Measurements from ENCODE around the gene NFKBIB. TPM values are rescaled to one million over a fixed set of nuclear protein-coding genes. Genes with fewer than 3 reads are reported as not detected.
A peak's percentile ranks its signal among the peaks of the same experiment; 100 is the strongest.

Gene NFKBIB
- total and polyA plus RNA-seq, 2 of the 13 experiments (the other 11 are each of a cell fraction or from before 2014, with no cell fraction given) = 8.6 to 14.9 TPM

- H3K9me3 ChIP-seq (ENCODE audit: low read length) = 0 out of 2 replicates have a peak, but pooled peaks cover 5% of the 10 kb centered on the region
- H2AFZ ChIP-seq (ENCODE audit: low read length) = peak within 1 kb of the TSS; percentile 64
- H3K79me2 ChIP-seq (ENCODE audit: insufficient read depth, low read length) = peaks cover 31% of the 10 kb centered on the region
- peaks cover 50% of the 10 kb centered on the region for H3K4me1 ChIP-seq (ENCODE audit: insufficient read depth, low read length)
- FAIRE-seq (peak; percentile 95), DNase-seq (ENCODE audit: low spot score) (peak; percentile 98), ATAC-seq (peak; percentile 97)
- peak within 1 kb of the TSS; percentile 77 to 84 (median 81) for H3K4me3 ChIP-seq (replicated peaks in 1 of 3; ENCODE audit: insufficient read depth in 1 of 3, low read depth in 2 of 3, low read length in 3 of 3)
- ChIA-PET CTCF (ENCODE audit: low intra/inter-chr PET ratio, low total read pairs) (interaction anchor here (0.6 to 1.2 kb wide), 2 partner anchors 22 to 283 kb away, joined by 3 to 4 read pairs; partner anchors contain the start of gene ACTN4), POLR2A (interaction anchor here (0.6 to 2.9 kb wide), 28 partner anchors 9 to 557 kb away, joined by 3 to 24 read pairs (median 6); partner anchors contain the start of genes ACTN4, CAPN12, ECH1 and EIF3K)
- peaks cover 3 to 4% of the 10 kb centered on the region in 2 experiments; a peak in 4 of 5 replicates for H3K36me3 ChIP-seq (replicated peaks in 1 of 2; ENCODE audit: control insufficient read depth in 1 of 2, insufficient read depth in 2 of 2, low read length in 2 of 2)
- TSS peak; percentile 88 for BruUV-seq (replicated peaks)
- peak within 1 kb of the TSS; percentile 91 for H3K4me2 ChIP-seq (ENCODE audit: low read depth, low read length)
- 0% methylated on average over 13 of the region's 40 CpGs for WGBS (ENCODE audit: low lambda C conversion rate)
- peak within 1 kb of the TSS; percentile 88 for H3K9ac ChIP-seq (ENCODE audit: insufficient read depth, low read depth, low read length)
- H4K20me1 ChIP-seq (ENCODE audit: insufficient read depth, low read length) = no peaks in the 10 kb centered on the region; the same call in 1 of the 2 replicates
- peak within 1 kb of the TSS; percentile 91 for H3K27ac ChIP-seq (ENCODE audit: extremely low read length, insufficient read depth, low read length)
- intact Hi-C loops (cut with micrococcal nuclease; ENCODE audit: unreplicated experiment) (loop anchor here (5.0 kb wide), 2 partner anchors 199 to 274 kb away; no protein-coding TSS in a partner anchor), in situ Hi-C loops (cut with HindIII; ENCODE audit: extremely low pct_ligation_motif_present, low pct_unique_long_range_greater_than_20kb) (no loop called here)
- no peaks in the 10 kb centered on the region for H3K27me3 ChIP-seq (ENCODE audit: control insufficient read depth in 1 of 2, insufficient read depth in 2 of 2, low read length in 2 of 2)
- TF ChIP-seq ZFP90 (CRISPR knock-in tag; IDR thresholded peaks at IDR 0.05; ENCODE audit: borderline replicate concordance) = 0 out of 2 replicates have a peak, but pooled peaks have one; percentile 10
- TF ChIP-seq ZFYVE20 (CRISPR knock-in tag; IDR thresholded peaks at IDR 0.05; ENCODE audit: borderline replicate concordance, low read depth) = no peak
- no peak; the same call in 1 of the 2 replicates for TF ChIP-seq ZMYM4 (CRISPR knock-in tag; IDR thresholded peaks at IDR 0.05)
- TF ChIP-seq MAZ (IDR thresholded peaks at IDR 0.05; ENCODE audit: borderline replicate concordance, low read depth, low read length) = no peak
- no peak for TF ChIP-seq MAZ (CRISPR knock-in tag; IDR thresholded peaks at IDR 0.05; ENCODE audit: low read depth)
- no peak for TF ChIP-seq ZBTB43 (CRISPR knock-in tag; conservative IDR thresholded peaks at IDR 0.05)
- TF ChIP-seq RERE (CRISPR knock-in tag; IDR thresholded peaks at IDR 0.05; ENCODE audit: low read depth) = no peak
- TF ChIP-seq SOX13 (IDR thresholded peaks at IDR 0.05) = no peak
- TF ChIP-seq SOX13 (CRISPR knock-in tag; conservative IDR thresholded peaks at IDR 0.05 in 1 of 2, IDR thresholded peaks at IDR 0.05 in 1 of 2) = no peak
- TF ChIP-seq ZNF543 (CRISPR knock-in tag; IDR thresholded peaks at IDR 0.05) = no peak
- no peak for TF ChIP-seq ZNF672 (CRISPR knock-in tag; IDR thresholded peaks at IDR 0.05)
- no peak for TF ChIP-seq IRF1 (CRISPR knock-in tag; IDR thresholded peaks at IDR 0.05; ENCODE audit: low read depth)
- TF ChIP-seq HES4 (CRISPR knock-in tag; IDR thresholded peaks at IDR 0.05; ENCODE audit: borderline replicate concordance) = no peak
- no peak for TF ChIP-seq ISX (CRISPR knock-in tag; conservative IDR thresholded peaks at IDR 0.05)
- no peak for TF ChIP-seq HOXA9 (CRISPR knock-in tag; IDR thresholded peaks at IDR 0.05; ENCODE audit: borderline replicate concordance)
- no peak for TF ChIP-seq ZNF468 (CRISPR knock-in tag; IDR thresholded peaks at IDR 0.05)
Measured at GRCh38 chr19:38930776-38931520, 31.2 kb downstream of the NFKBIB start, which contains the start of gene MRPS12. MRPS12 (plus strand) TSS chr19:38930944; CDS start chr19:38931295, 351 bp downstream.
